Adrenal gland (tissue), 12 donors: ENCODE results near the gene KIF6. TPM values are rescaled to one million over a fixed set of nuclear protein-coding genes. Genes with fewer than 3 reads are reported as not detected.

ENCODE experiments used
- DNase-seq, 7 donors: peaks; one replicate each; pipeline ENCODE4 v3.0.0-alpha.2; 2019 to 2020
- H3K27ac ChIP-seq, 5 donors: fragments of 200-600 bp; sonication (generic) in 4 of 5; 1 replicate in 3 of 5; 2 replicates in 2 of 5; pipeline versions ENCODE4 v1.5.1 to v1.8.0; 2016 to 2020; ENCODE audit warnings: mild to moderate bottlenecking in 1 of 5
- H3K27me3 ChIP-seq: fragments of 200-600 bp; 2 replicates; pipeline ENCODE4 v1.8.0; 2021
- H3K36me3 ChIP-seq, 2 donors: fragments of 200-600 bp; replicated peaks in 1 of 2; 1 replicate in 1 of 2; 2 replicates in 1 of 2; pipeline versions ENCODE4 v1.5.1 to v1.8.0; 2018 to 2022
- H3K4me1 ChIP-seq, 2 donors: fragments of 200-600 bp; replicated peaks in 1 of 2; 1 replicate in 1 of 2; 2 replicates in 1 of 2; pipeline versions ENCODE4 v1.5.1 to v1.8.0; 2018 to 2021
- H3K4me3 ChIP-seq, 4 donors: fragments of 200-600 bp; sonication (generic) in 3 of 4; one replicate each; pipeline ENCODE4 v1.5.1; 2016 to 2018
- H3K9me3 ChIP-seq, 3 donors: fragments of 200-600 bp; sonication (generic) in 1 of 3; replicated peaks in 1 of 3; 1 replicate in 2 of 3; 2 replicates in 1 of 3; pipeline versions ENCODE4 v1.5.1 to v1.8.0; 2016 to 2021
- POLR2A ChIP-seq, 2 donors: fragments of 450-650 bp; IDR thresholded peaks; one replicate each; pipeline ENCODE4 v1.6.1; 2017; ENCODE audit warnings: antibody characterized with exemption in 2 of 2, mild to moderate bottlenecking in 2 of 2, moderate library complexity in 1 of 2
- WGBS, 4 donors: extraction: QIAGEN DNeasy Blood & Tissue Kit in 2 of 4; methylation state at CpG; one replicate each; pipeline versions ENCODE4 v1.1.5 to v1.1.7; 2013 to 2017; 5-methylcytosine and 5-hydroxymethylcytosine counted together
- intact Hi-C, 2 donors: fragments of 100-400 bp; cut with DNase I; formaldehyde crosslinking; loops; one replicate each; pipeline versions ENCODE4 v1.14.1 to v1.15.0; 2022 to 2023
- polyA plus RNA-seq, 3 donors: library from polyadenylated mRNA; stranded (reverse); fragments of 200-250 nt in 2 of 3; fragments of 350-450 nt in 1 of 3; fragmentation: Illumina TruSeq in 1 of 3; extraction: RNeasy Lipid Tissue Mini Kit (QIAGEN cat#74804) in 1 of 3; gene quantifications; one replicate each; pipeline ENCODE4 v1.2.3, GENCODE V29; 2013 to 2014
- total RNA-seq, 9 donors: library from RNA; depleted of rRNA in 4 of 9; stranded (reverse); fragments of >200 nt in 4 of 9; fragments of 120-200 nt in 1 of 9; fragmentation: NEBNext Ultra II Directional in 1 of 9; extraction: Animal tissue kit (Norgen Biotek cat#: 25700) in 1 of 9; gene quantifications; one replicate each; pipeline versions ENCODE4 v1.1.0 to v1.2.4, GENCODE V29; 2013 to 2023
- TF ChIP-seq, protein P1 (sequence below), 6 experiments: fragments of 450-650 bp in 4 of 6; fragments of 200-600 bp in 2 of 6; sonication (generic) in 1 of 6; IDR thresholded peaks; 1 replicate in 5 of 6; 2 replicates in 1 of 6; pipeline versions ENCODE4 v1.5.1 to v1.8.0; 2016 to 2021; ENCODE audit warnings: antibody characterized with exemption in 6 of 6, mild to moderate bottlenecking in 2 of 6, moderate library complexity in 1 of 6
- donor health status: healthy with polysubstance abuse.
- donor health status: Bipolar disorder and iron deficiency.
- donor health status: DM: yes; HTN: yes; CAD: no.
- donor health status: DM: no; HTN: no; CAD: no.
- donor health status: DM: no; HTN: no; CAD: no.
- donor health status: DM: yes; HTN: yes; CAD: no.

Gene KIF6
- total and polyA plus RNA-seq, 12 donors, result 0.52 to 4.2 (median 0.73) TPM

DNA sequence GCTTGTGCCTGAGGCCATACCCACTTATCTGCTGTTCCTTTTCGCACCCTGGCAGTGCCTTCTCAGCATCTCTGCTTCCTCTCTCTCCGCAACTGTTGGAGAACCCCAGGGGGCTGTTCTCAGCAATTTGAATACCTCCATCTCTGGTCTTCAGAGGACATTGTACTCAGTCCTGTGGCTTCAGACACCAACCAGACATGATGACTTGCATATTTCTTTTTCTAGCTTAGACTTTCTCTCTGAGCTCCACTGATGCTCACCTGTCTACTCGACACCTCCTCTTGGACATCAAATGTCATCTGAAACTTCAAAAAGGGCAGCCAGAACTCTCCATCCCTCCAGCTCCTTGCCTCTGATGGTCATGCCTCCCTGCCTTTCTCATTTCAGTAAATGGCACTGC is 383.9 kb downstream of the KIF6 start:
- WGBS, 4 donors, result 71 to 86% (median 79%) methylated on average over 3 of the region's 3 CpGs
- TF ChIP-seq, protein P1, sequence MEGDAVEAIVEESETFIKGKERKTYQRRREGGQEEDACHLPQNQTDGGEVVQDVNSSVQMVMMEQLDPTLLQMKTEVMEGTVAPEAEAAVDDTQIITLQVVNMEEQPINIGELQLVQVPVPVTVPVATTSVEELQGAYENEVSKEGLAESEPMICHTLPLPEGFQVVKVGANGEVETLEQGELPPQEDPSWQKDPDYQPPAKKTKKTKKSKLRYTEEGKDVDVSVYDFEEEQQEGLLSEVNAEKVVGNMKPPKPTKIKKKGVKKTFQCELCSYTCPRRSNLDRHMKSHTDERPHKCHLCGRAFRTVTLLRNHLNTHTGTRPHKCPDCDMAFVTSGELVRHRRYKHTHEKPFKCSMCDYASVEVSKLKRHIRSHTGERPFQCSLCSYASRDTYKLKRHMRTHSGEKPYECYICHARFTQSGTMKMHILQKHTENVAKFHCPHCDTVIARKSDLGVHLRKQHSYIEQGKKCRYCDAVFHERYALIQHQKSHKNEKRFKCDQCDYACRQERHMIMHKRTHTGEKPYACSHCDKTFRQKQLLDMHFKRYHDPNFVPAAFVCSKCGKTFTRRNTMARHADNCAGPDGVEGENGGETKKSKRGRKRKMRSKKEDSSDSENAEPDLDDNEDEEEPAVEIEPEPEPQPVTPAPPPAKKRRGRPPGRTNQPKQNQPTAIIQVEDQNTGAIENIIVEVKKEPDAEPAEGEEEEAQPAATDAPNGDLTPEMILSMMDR (IDR thresholded peaks at IDR 0.05), result no peak
- TF ChIP-seq POLR2A (IDR thresholded peaks at IDR 0.05), result no peak

DNA sequence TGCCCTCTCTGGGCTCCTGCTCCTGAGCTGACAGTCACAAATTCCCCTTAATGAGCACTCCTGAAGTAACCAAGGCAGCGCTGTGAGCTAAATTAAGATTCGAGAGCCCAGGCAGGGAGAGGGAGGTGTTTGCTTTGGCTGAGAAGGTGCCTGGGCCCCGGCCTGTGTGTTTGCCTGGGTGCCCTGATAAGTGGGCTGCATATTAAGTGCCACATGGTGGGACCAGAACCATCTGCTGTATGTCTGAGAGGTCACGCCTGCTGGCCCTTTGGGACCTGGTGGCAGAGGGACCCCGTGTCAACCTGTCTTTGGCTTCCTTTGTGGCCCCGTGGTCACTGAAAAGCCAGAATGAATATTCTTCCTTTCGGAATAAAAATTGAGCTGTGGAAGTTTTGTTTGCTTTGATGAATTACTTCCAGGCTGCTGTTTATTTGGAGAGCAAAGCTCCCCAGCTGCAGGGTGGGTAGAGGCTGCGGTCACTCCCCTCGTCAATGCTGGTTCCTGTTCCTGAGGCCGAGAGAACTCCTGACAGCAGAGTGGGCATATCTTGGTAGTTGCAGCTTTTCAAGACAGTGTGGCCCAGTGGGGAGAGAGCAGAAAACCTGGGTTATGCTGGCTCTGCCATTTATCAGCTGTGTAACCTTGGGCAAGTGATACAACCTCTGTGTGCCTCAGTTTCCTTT is 385.2 kb downstream of the KIF6 start:
- no peak overlapping the region for H3K27ac ChIP-seq
- intact Hi-C loops, result loop anchor here in 1 of 2 donors (10.0 kb wide), 1 partner anchor 965 kb away; no protein-coding TSS in a partner anchor

More for the DNA sequence above, 383.9 kb downstream of the KIF6 start:
- peaks cover 12 to 25% of the 10 kb centered on the region in 2 donors for H3K4me1 ChIP-seq
- no peak overlapping the region for H3K27ac ChIP-seq
- no peak for DNase-seq
- H3K9me3 ChIP-seq, result no peaks in the 10 kb centered on the region
- H3K36me3 ChIP-seq, result no peaks in the 10 kb centered on the region
- intact Hi-C loops, result loop anchor here in 1 of 2 donors (10.0 kb wide), 1 partner anchor 963 kb away; no protein-coding TSS in a partner anchor
- H3K27me3 ChIP-seq, result no peaks in the 10 kb centered on the region
- H3K4me3 ChIP-seq, result no peak overlapping the region

DNA sequence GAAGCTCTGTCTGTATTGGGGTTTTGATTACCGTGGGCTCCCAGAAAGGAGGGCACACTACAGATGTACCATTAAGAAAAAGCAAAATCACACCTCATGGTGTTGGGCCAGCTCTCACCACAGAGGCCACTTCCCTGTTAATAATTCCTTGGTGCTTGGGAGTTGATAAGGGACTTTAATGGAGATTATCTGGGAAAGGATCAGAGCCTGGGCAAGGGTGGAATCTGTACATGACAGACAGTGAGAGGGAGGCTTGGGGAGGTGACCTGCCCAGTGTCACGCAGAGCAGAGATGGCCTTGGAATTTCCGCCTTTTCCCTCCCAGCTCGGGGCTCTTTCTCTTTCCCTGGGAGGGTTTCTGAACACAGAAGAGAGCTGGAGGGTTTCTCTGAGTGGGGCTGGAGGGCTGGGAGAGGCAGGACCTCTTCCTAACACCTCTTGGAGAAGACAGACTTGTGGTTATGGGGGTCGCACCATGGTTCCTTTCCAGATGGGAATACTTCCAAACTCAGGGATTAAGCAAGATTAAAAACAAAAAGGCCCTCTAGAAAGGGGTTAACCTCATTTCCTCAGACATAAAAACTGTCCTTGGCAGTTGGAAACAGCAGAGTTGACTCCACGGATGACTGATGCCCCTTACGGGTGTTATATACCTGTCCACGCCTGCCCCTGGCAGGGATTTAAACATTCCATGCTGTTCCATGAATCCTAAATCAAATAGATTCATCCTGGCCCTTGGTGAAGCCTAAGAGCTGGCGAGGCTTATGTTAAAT is 385.9 kb downstream of the KIF6 start:
- Histone ChIP-seq H3K27me3 (no peaks in the 10 kb centered on the region), H3K4me1 (peaks cover 12 to 25% of the 10 kb centered on the region in 2 donors), H3K36me3 (no peaks in the 10 kb centered on the region), H3K4me3 (no peak overlapping the region), H3K27ac (no peak overlapping the region), H3K9me3 (no peaks in the 10 kb centered on the region)
- WGBS, 4 donors, result 42 to 52% (median 45%) methylated on average over 8 to 9 of the region's 9 CpGs
- intact Hi-C loops, result no loop called here
- TF ChIP-seq POLR2A (IDR thresholded peaks at IDR 0.05), result no peak
- TF ChIP-seq, protein P1 (IDR thresholded peaks at IDR 0.05), result no peak
- no peak for DNase-seq

More for the DNA sequence above, 385.2 kb downstream of the KIF6 start:
- 35 to 68% (median 56%) methylated on average over 6 to 10 of the region's 10 CpGs for WGBS, 4 donors
- no peaks in the 10 kb centered on the region for H3K36me3 ChIP-seq
- peaks cover 12 to 25% of the 10 kb centered on the region in 2 donors for H3K4me1 ChIP-seq
- H3K4me3 ChIP-seq, result no peak overlapping the region
- H3K27me3 ChIP-seq, result no peaks in the 10 kb centered on the region
- DNase-seq, result no peak
- no peaks in the 10 kb centered on the region for H3K9me3 ChIP-seq
- TF ChIP-seq POLR2A (IDR thresholded peaks at IDR 0.05), result no peak
- TF ChIP-seq, protein P1 (IDR thresholded peaks at IDR 0.05), result no peak

DNA sequence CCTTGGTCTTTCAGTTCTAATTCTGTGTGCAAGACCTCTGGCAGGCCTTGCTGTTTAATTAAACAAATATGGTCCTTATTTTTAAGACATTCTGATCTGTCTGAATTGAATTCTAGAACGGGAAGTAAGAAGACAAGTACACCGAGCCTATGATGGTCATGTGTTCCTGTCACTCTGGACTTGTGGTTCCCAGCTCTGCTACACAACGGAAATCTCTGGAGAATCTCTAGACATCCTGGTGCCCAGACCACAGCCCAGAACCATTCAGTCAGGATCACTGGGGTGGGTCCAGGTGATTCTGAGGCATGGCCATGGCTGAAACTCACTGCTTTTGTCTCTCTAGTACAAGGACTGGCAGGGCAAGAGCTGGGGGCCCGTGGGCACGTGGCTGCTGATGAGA is 386.8 kb downstream of the KIF6 start:
- no peaks in the 10 kb centered on the region for H3K27me3 ChIP-seq
- peaks cover 12 to 23% of the 10 kb centered on the region in 2 donors for H3K4me1 ChIP-seq
- DNase-seq, result no peak
- no peak overlapping the region for H3K4me3 ChIP-seq
- no peaks in the 10 kb centered on the region for H3K36me3 ChIP-seq
- TF ChIP-seq, protein P1 (IDR thresholded peaks at IDR 0.05), result no peak
- no peak for TF ChIP-seq POLR2A (IDR thresholded peaks at IDR 0.05)
- intact Hi-C loops, result no loop called here
- no peaks in the 10 kb centered on the region for H3K9me3 ChIP-seq
- H3K27ac ChIP-seq, result no peak overlapping the region
- WGBS, 4 donors, result 57 to 80% (median 69%) methylated on average over 3 to 5 of the region's 5 CpGs
